Measurements from ENCODE around the gene SAP25.

SAP25 gene

DNA sequence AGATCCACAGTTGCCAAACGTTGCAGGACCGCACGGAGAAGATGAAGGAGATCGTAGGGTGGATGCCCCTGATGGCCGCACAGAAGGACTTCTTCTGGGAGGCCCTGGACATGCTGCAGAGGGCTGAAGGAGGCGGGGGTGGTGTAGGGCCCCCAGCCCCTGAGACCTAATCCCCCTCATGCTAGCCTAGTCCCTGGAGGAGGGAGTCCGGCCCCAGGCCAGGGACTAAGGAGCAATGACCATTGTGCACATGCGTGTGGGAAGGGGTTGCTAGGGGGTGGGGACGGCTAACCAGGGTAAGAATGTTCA, 27.0 kb upstream of the SAP25 start:
- TF ChIP-seq EZH2 (IDR thresholded peaks at IDR 0.05; ENCODE audit: borderline replicate concordance, low read length) = no peak
- TF ChIP-seq, protein P1, sequence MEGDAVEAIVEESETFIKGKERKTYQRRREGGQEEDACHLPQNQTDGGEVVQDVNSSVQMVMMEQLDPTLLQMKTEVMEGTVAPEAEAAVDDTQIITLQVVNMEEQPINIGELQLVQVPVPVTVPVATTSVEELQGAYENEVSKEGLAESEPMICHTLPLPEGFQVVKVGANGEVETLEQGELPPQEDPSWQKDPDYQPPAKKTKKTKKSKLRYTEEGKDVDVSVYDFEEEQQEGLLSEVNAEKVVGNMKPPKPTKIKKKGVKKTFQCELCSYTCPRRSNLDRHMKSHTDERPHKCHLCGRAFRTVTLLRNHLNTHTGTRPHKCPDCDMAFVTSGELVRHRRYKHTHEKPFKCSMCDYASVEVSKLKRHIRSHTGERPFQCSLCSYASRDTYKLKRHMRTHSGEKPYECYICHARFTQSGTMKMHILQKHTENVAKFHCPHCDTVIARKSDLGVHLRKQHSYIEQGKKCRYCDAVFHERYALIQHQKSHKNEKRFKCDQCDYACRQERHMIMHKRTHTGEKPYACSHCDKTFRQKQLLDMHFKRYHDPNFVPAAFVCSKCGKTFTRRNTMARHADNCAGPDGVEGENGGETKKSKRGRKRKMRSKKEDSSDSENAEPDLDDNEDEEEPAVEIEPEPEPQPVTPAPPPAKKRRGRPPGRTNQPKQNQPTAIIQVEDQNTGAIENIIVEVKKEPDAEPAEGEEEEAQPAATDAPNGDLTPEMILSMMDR (IDR thresholded peaks at IDR 0.05; ENCODE audit: low read length) = no peak; the same call in 1 of the 2 replicates
- no peak overlapping the region for H3K4me2 ChIP-seq (ENCODE audit: low read length)

DNA sequence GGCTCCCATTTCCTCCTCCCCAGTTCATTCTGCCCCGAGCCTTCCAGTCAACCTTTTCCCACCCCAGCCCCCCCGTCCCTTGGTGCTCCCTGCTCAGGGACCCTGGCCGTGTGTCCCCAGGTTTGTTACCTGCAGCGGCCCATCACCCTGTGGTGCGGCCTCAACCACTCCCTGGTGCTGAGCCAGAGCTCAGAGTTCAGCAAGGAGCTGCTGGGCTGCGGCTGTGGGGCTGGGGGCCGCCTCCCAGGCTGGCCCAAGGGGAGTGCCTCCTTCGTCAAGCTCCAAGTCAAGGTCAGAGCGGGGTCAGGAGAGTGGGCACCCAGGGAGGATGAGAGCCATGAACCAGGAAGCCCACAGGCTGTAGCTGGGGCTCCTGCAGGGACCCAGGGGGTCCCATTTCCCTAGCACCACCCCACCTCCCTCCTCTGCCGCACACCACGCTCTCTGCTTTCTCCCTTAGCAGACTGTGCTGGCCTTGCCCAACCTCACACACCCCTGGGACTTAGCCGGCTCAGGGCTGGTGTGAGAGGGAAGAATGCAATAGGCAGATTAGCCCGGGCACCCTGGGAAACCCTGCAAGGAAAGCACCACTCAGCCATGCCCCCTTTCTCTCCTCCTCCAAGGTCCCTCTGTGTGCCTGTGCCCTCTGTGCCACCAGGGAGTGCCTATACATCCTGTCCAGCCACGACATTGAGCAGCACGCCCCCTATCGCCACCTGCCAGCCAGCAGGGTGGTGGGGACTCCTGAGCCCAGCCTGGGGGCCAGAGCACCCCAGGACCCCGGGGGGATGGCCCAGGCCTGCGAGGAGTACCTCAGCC, 26.4 kb upstream of the SAP25 start:
- peaks cover 3% of the 10 kb centered on the region for H3K27me3 ChIP-seq (ENCODE audit: insufficient read depth, low read length)
- H3K9me2 ChIP-seq (ENCODE audit: low read depth, low read length) = no peaks in the 10 kb centered on the region
- H3K4me2 ChIP-seq (ENCODE audit: low read length) = no peak overlapping the region
- H3K4me1 ChIP-seq (ENCODE audit: insufficient read depth, low read length, severe bottlenecking) = peaks cover 12% of the 10 kb centered on the region
- no peaks in the 10 kb centered on the region for H3K79me2 ChIP-seq (ENCODE audit: insufficient read depth, low read length)
- H3F3A ChIP-seq (ENCODE audit: insufficient read depth, low read length) = no peaks in the 10 kb centered on the region
- H2AFZ ChIP-seq (ENCODE audit: low read length) = no peak overlapping the region
- no peak overlapping the region for H3K27ac ChIP-seq (ENCODE audit: low read depth, low read length, poor library complexity, severe bottlenecking)
- TF ChIP-seq, protein P1 (IDR thresholded peaks at IDR 0.05; ENCODE audit: low read length) = peak; percentile 85
- TF ChIP-seq EZH2 (IDR thresholded peaks at IDR 0.05; ENCODE audit: borderline replicate concordance, low read length) = no peak
- H3K4me3 ChIP-seq (ENCODE audit: low read depth, low read length, poor library complexity, severe bottlenecking) = no peak overlapping the region
- H3K9me3 ChIP-seq (ENCODE audit: low read length) = no peaks in the 10 kb centered on the region
- no peaks in the 10 kb centered on the region for H3K36me3 ChIP-seq (ENCODE audit: insufficient read depth, low read length)
- no peak overlapping the region for H3K9ac ChIP-seq (ENCODE audit: low read length)
- no peaks in the 10 kb centered on the region for H4K20me1 ChIP-seq (ENCODE audit: insufficient read depth, low read length)

More for the DNA sequence above, 27.0 kb upstream of the SAP25 start:
- Histone ChIP-seq H3K79me2 (ENCODE audit: insufficient read depth, low read length) (no peaks in the 10 kb centered on the region), H3K27me3 (ENCODE audit: insufficient read depth, low read length) (no peaks in the 10 kb centered on the region; the same call in 1 of the 2 replicates), H3K9me3 (ENCODE audit: low read length) (no peaks in the 10 kb centered on the region), H3K9ac (ENCODE audit: low read length) (no peak overlapping the region), H3K9me2 (ENCODE audit: low read depth, low read length) (no peaks in the 10 kb centered on the region), H2AFZ (ENCODE audit: low read length) (no peak overlapping the region), H3K36me3 (ENCODE audit: insufficient read depth, low read length) (no peaks in the 10 kb centered on the region), H3K4me1 (ENCODE audit: insufficient read depth, low read length, severe bottlenecking) (peaks cover 16% of the 10 kb centered on the region), H4K20me1 (ENCODE audit: insufficient read depth, low read length) (no peaks in the 10 kb centered on the region), H3K4me3 (ENCODE audit: low read depth, low read length, poor library complexity, severe bottlenecking) (no peak overlapping the region), H3F3A (ENCODE audit: insufficient read depth, low read length) (no peaks in the 10 kb centered on the region), H3K27ac (ENCODE audit: low read depth, low read length, poor library complexity, severe bottlenecking) (no peak overlapping the region)

DNA sequence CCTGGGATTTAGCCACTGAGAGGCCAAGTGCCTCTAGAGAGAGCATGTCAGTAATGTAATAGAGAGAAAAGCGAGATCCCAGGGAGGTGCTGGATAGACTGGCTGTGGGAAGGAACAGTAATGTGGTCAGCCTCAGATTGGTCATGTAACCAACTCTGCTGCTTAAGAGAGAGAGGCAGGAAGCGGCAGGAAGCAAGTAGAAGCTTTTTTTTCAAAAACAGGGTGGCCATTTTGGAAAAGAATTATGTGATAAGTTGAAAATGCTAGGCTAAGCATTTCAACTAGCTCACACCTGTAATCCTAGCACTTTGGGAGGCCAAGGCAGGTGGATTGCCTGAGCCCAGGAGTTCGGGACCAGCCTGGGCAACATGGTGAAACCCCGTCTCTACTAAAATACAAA, 24.7 kb upstream of the SAP25 start:
- Histone ChIP-seq H3K79me2 (ENCODE audit: insufficient read depth, low read length) (no peaks in the 10 kb centered on the region), H4K20me1 (ENCODE audit: insufficient read depth, low read length) (no peaks in the 10 kb centered on the region), H3F3A (ENCODE audit: insufficient read depth, low read length) (no peaks in the 10 kb centered on the region), H2AFZ (ENCODE audit: low read length) (no peak overlapping the region), H3K9me2 (ENCODE audit: low read depth, low read length) (no peaks in the 10 kb centered on the region), H3K9me3 (ENCODE audit: low read length) (no peaks in the 10 kb centered on the region), H3K9ac (ENCODE audit: low read length) (no peak overlapping the region), H3K4me3 (ENCODE audit: low read depth, low read length, poor library complexity, severe bottlenecking) (no peak overlapping the region), H3K4me1 (ENCODE audit: insufficient read depth, low read length, severe bottlenecking) (peaks cover 2% of the 10 kb centered on the region), H3K4me2 (ENCODE audit: low read length) (no peak overlapping the region), H3K27ac (ENCODE audit: low read depth, low read length, poor library complexity, severe bottlenecking) (no peak overlapping the region), H3K36me3 (ENCODE audit: insufficient read depth, low read length) (no peaks in the 10 kb centered on the region), H3K27me3 (ENCODE audit: insufficient read depth, low read length) (peaks cover 15% of the 10 kb centered on the region)
- TF ChIP-seq, protein P1 (IDR thresholded peaks at IDR 0.05; ENCODE audit: low read length) = no peak
- TF ChIP-seq EZH2 (IDR thresholded peaks at IDR 0.05; ENCODE audit: borderline replicate concordance, low read length) = no peak

Measured in OCI-LY1 (cell line).